Stimulated activated CD8-positive, alpha-beta memory T cell treated with anti-CD3 and anti-CD28 coated beads, Interleukin-2, amount 100 ng/mL, for 48 hours (primary cell): ENCODE measurements around the gene THADA.
"Not testable (repeated sequence)": the region's sequence is repeated elsewhere in the genome, so short reads cannot be mapped to it uniquely, and the experiment has no call there.

ENCODE experiments used
- DNase-seq, 2 donors: peaks; one replicate each; pipeline ENCODE4 v3.0.0-alpha.2; 2020; ENCODE audit warnings: low read depth in 2 of 2

THADA gene

DNA sequence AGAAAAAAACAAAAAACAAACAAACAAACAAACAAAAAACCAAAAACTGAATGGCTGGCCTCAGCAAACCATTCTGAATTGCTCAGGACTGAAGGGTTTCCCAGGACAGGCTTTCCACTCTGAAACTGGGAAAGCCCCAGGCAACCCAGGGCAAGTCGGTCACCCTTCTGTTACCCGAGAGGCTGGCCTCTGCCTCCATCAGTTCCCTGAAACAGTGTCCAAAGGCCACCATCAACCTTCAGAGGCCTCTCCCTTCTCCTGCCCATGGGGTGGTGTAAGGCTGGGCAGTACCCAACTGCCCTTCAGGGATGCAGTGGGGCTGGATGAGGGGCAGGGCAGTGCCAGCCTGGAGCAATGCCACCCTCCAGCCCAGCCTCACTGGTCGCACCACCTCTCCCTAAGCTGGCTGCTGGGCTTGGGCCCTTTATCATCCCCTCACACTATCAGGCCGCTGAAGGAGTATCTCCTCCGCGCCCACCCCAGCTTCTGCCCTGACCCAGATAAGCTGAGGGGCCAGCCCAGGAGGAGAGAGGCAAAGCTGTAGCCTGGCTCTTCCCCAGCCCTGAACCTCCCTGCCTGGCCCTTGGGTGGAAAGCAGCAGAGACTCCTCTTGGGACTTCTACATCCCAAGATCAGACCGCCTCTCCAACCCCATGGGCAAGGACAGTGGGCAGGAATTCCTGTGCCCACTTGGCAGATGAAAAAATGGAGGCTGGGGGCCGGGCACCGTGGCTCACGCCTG is 405.4 kb downstream of the THADA start:
- no peak for DNase-seq

DNA sequence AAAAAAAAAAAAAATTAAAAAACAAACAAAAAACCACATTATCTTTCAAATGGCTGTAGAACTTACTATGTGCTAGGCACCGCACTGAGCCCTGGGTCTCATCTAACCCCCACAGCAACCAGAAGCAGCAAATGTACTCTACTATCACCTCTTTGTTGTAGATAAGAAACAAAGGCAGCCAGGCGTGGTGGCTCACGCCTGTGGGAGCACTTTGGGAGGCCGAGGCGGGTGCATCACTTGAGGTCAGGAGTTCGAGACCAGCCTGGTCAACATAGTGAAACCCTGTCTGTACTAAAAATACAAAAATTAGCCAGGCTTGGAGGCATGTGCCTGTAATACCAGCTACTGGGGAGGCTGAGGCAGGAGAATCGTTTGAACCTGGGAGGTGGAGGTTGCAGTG is 406.0 kb downstream of the THADA start:
- not testable (repeated sequence) for DNase-seq

DNA sequence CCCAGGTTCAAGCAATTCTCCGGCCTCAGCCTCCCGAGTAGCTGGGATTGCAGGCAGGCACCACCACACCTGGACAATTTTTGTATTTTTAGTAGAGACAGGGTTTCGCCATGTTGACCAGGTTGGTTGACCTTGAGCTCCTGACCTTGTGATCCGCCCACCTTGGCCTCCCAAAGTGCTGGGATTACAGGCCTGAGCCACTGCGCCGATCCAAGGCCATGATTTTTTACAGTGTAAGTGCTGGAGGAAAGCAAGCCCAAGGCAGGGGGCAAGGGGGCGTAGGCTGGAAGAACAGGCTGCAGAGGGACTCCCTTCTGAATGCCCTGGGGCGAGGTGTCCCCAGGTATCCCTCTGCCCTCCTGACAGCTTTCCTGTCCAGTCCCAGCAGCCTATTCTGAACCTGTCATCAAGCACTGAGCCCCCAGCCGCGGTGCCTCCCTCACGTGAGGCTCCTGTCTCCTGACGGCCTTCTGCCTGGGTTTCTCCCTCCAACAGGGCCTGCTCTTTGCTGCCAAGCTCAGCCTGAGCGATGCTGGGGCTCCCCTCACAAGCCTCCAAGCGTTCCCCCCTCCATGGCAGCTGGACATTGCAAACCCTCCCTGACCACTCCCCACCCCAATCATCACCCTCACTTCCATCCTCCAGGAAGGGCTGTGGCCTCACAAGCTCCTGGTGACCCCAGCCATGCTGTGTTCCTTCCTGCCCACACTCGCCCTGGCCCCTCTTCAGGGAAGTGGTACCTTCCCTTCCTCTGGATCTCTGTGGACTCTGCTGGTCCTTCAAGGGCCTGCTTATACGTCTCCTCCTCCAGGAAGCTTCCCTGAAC is 407.1 kb downstream of the THADA start:
- DNase-seq = no peak

DNA sequence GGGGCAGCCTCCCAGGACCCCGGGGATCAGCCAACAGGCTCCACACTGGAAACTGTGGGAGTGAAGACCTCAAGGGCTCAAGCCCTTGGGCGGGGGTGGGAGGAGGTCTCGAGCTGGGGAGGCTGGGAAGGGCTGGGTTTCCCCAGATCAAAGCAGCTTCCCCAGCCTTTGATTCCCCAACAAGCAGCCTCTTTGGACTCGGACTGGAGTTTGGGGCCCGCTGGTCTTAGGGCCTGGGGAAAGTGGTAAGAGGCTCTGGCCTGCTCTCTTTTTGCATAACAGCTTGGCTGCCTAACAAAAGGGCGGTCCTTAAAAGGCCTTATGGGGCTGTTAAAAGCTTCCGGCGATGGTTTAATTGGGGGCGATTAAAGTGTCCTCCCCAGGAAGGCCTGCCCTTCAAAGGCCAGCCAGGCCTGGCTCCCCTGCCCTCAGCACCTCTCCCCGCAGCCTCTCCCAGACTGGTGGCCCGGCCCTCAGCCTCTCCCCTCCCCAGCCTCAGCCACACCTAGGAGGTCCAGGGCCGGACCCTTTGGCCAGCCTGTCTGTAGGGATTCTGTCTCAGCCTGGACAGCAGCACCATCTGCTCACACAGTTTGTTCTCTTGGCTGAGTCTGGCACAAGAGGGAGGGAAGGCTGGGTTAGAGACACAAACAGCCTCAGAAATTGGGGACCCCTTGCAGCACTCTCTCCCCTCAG is 409.0 kb downstream of the THADA start:
- no peak for DNase-seq

DNA sequence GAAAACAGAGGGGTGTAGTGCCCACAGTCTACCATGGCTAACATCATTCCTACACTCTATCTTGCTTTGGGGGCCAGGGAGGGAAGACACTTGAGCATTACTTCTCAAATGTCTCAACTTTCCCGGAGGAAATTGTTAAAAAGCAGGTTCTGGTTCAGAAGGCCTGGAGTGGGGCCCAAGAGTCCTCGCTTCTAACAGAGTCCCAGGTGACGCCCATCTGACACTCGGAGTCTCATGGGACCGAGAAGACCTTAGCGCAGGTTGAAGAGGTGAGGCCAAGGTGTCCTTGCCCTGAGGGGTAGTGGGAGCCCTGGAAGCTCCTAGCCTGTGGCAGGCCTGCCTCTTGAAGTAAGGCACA is 409.5 kb downstream of the THADA start:
- no peak for DNase-seq

DNA sequence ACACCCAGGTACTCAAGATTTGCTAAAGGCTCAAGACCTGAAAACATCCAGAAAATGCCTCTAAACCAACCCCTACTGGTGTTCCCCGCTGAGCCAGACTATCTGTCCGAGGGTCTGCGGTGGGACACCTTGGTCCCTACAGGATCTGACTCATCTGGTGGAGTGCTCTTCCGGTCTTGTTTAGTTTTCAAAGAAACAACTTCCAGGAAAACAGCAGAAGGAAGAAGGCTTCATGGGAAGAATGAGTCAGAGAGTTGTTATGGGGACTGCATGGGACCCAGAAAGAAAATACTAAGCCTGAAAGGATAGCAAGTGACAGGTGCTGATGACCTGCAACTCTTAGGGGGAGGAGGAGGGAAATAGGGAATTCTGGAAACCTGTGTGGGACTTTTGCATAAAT is 410.7 kb downstream of the THADA start:
- DNase-seq = no peak

DNA sequence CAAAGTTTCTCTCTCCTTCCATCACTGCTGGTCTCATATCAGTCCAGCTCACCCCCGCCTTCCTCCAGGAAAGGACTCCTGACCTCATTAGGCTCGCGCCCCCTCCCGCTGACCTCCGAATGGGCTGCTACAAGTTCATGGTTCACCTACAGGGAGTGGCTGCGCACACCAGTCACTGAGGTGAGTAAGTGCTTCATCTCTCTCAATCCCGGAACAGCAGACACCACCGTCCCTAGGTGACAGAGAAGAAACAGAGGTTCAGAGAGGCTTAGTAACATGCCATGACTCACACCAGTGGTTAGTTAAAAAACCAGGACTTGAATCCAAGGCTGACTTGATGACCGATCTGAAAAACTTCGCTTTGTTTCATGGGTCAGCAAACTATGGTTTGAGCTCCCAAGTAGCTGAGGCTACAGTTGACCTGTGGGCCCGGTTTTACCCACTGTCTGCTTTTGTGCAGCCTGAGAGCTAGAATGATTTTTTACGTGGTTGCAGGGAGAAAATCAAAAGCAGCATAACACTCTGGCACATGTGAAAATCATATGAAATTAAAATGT is 411.4 kb downstream of the THADA start:
- DNase-seq = no peak

DNA sequence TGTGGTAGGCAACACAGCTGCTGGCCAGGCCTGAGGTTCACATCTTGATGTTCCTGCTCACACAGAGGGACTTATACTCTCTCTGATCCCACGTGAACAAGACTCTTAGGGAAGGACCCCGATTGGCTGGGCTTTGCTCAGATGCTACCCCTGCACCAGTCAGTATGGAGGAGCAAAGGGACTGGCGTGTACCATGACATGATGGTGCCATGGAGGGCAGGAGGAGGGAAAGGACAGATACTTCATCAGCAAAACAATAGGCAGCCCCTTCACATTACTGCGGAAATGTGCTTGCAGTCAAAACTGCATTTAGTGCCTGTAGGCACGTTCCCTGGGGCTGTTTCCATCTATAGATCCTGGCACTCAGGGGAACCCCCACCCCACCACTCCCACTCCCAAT is 412.1 kb downstream of the THADA start:
- no peak for DNase-seq

DNA sequence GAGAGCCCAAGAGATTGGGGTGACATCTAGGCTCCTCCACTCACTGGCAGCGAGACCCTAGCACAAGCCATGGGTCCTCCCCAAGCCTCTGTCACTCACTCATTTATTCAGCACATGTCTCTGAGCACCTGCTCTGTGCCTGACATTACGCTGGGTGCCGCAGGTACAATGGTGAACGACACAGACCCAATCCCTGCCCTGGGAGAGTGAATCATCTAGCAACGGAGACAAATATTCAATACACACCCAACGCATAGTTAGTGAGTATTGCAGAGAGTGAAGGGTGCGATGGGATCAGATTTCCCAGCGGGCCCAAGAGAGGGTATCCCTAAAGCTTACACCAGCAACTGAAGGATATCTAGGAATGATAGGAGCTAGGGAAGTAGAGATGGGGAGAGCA is 414.9 kb downstream of the THADA start:
- no peak for DNase-seq
